Duodenal mucosa (tissue), 2 donors: ENCODE data around the gene OR4C45.
"Not testable (repeated sequence)": the region's sequence is repeated elsewhere in the genome, so short reads cannot be mapped to it uniquely, and the experiment has no call there.

Experiments used
- H3K27ac ChIP-seq: one replicate; pipeline ENCODE4 v1.7.0; 2013; ENCODE audit warnings: low read depth, low read length
- H3K27me3 ChIP-seq, 2 donors: one replicate each; pipeline ENCODE4 v1.7.0; 2013; ENCODE audit warnings: low read length in 2 of 2, control low read depth in 1 of 2; ENCODE audit not compliant: insufficient read depth in 2 of 2, control insufficient read depth in 1 of 2
- H3K36me3 ChIP-seq, 2 donors: one replicate each; pipeline ENCODE4 v1.7.0; 2013; ENCODE audit warnings: low read length in 2 of 2, control low read depth in 1 of 2; ENCODE audit not compliant: insufficient read depth in 2 of 2, control insufficient read depth in 1 of 2
- H3K4me1 ChIP-seq, 2 donors: one replicate each; pipeline ENCODE4 v1.7.0; 2013; ENCODE audit warnings: low read length in 2 of 2, control low read depth in 1 of 2; ENCODE audit not compliant: insufficient read depth in 2 of 2, control insufficient read depth in 1 of 2
- H3K4me3 ChIP-seq, 2 donors: one replicate each; pipeline ENCODE4 v1.7.0; 2013; ENCODE audit warnings: low read length in 2 of 2, low read depth in 1 of 2
- H3K9ac ChIP-seq, 2 donors: one replicate each; pipeline ENCODE4 v1.7.0; 2013; ENCODE audit warnings: low read length in 2 of 2, low read depth in 1 of 2
- H3K9me3 ChIP-seq, 2 donors: one replicate each; pipeline ENCODE4 v1.7.0; 2013; ENCODE audit warnings: low read length in 2 of 2, control low read depth in 1 of 2; ENCODE audit not compliant: control insufficient read depth in 1 of 2

The OR4C45 gene

DNA sequence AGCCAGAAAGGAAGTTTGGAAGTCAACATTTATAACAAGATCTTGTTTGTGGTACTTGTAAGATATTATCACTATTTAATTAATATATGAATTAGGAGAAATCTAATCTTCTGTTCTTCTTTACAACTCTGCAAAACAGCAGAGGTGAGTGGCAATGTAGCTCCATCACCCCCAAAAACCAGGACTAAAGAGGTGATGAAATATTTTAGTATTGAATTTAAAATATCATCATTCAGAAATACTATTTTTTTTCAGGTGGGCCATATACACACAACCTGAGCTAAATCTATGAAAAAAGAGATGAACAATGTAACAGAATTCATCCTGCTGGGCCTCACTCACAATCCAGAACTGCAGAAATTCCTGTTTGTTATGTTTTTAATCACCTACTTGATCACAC lies at the start of gene OR4C45:
OR4C45 (plus strand) TSS at position 301 of the 400 bp plus-strand sequence.
- Histone ChIP-seq H3K27me3 (no peaks in the 10 kb centered on the region), H3K4me1 (no peaks in the 10 kb centered on the region), H3K36me3 (no peaks in the 10 kb centered on the region)

DNA sequence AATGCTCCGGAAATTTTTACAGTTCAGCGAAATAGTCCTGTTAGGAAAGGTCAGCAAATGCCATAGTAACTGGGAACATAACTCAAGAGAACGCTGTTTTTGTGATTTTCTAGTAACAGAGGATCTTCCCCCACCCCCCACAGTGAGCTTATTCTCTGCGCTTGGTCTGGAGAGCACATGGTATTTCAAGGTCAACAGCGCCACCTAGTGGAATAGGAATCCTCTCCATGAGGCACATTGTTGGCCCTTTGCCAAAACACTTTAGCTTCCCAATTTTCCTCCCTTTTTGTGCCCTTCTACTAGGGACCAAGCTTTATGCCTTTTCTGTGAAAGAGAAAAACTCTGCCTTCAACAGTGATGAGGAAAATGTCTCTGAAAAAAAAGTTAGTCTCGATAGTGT lies 37.1 kb upstream of the OR4C45 start:
- Histone ChIP-seq H3K36me3 (no peaks in the 10 kb centered on the region), H3K4me1 (no peaks in the 10 kb centered on the region), H3K27ac (no peak overlapping the region), H3K9ac (no peak overlapping the region), H3K9me3 (peaks cover 5 to 15% of the 10 kb centered on the region in 2 donors), H3K27me3 (no peaks in the 10 kb centered on the region), H3K4me3 (no peak overlapping the region)

More for the DNA sequence above, at the start of gene OR4C45:
- Histone ChIP-seq H3K27ac (no peak within 1 kb of the TSS), H3K9ac (no peak within 1 kb of the TSS), H3K4me3 (no peak within 1 kb of the TSS), H3K9me3 (peaks cover 13 to 14% of the 10 kb centered on the region in 2 donors)

DNA sequence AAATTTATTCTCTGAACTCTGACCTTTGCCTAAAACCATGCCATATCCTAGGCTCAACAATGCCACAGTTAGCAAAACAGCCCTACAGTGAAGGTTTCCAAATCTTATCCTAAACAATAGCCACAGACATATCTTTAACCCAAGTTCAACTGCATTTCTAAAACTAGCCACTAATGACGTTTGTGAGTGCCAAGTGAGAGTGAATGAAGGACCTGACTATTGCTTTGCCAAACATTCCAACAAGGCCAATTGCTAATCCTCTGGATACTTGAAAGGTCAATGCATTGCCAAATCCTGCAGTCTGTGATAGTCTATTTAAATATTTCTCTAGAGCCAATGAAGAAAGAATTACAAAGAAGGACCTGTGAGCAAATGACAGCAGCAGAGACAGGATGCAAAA lies 2.5 kb upstream of the OR4C45 start:
- H3K36me3 ChIP-seq: no peaks in the 10 kb centered on the region
- H3K9me3 ChIP-seq: peaks cover 14 to 19% of the 10 kb centered on the region in 2 donors
- H3K4me3 ChIP-seq: no peak overlapping the region
- no peaks in the 10 kb centered on the region for H3K27me3 ChIP-seq
- H3K4me1 ChIP-seq: no peaks in the 10 kb centered on the region
- no peak overlapping the region for H3K27ac ChIP-seq
- H3K9ac ChIP-seq: no peak overlapping the region

DNA sequence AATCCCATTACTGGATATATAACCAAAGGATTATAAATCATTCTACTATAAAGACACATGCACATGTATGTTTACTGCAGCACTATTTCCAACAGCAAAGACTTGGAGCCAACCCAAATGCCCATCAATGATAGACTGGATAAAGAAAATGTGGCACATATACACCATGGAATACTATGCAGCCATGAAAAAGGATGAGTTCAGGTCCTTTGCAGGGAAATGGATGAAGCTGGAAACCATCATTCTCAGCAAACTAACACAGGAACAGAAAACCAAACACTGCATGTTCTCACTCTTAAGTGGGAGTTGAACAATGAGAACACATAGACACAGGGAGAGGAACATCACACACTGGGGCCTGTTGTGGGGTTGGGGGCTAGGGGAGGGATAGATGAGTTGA lies 3.6 kb downstream of the OR4C45 start:
- not testable (repeated sequence) for H3K27ac ChIP-seq, H3K27me3 ChIP-seq, H3K9me3 ChIP-seq, H3K9ac ChIP-seq, H3K4me3 ChIP-seq, H3K4me1 ChIP-seq, H3K36me3 ChIP-seq

DNA sequence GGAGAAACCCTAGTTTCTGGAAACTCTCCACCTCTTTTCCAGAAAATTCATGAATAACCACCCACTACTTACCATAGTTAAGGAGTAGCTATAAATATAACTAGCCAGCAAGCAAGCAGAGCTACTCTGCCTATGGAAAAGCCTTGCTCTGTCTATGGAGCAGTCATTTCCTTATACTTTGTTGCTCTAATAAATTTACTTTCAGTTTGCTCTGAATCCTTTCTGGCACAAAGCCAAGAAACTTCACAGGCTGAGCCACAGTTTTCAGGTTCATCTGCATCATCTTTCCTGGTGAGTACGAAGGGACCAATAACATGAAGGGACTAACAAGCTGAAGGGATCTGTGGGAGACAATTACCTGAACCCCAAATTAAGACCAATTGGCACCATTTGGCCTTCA lies 4.6 kb downstream of the OR4C45 start:
- Histone ChIP-seq H3K27ac (no peak overlapping the region), H3K9ac (no peak overlapping the region), H3K27me3 (no peaks in the 10 kb centered on the region)

DNA sequence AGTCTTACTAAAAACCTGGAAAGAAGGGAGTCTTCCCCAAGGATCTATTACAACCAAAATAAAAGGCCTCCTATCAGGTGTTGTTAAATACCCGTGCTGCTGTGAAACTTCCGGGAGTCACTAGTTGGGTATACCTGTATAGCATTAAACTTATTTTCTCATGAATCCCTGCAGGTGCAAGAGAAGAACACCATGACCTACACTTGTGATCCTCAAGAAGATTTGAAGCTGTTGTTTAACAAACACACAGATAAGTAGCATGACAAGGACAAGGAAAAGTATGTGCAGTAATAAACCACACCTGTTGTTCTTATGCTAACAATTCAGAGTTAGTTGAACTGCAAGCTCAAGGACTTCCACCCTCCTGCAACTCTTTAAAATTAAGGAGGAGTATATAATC lies 12.0 kb downstream of the OR4C45 start:
- Histone ChIP-seq H3K4me3 (no peak overlapping the region), H3K36me3 (no peaks in the 10 kb centered on the region)

More for the DNA sequence above, 4.6 kb downstream of the OR4C45 start:
- Histone ChIP-seq H3K4me3 (no peak overlapping the region), H3K4me1 (no peaks in the 10 kb centered on the region), H3K9me3 (peaks cover 0 to 7% of the 10 kb centered on the region in 2 donors), H3K36me3 (no peaks in the 10 kb centered on the region)

DNA sequence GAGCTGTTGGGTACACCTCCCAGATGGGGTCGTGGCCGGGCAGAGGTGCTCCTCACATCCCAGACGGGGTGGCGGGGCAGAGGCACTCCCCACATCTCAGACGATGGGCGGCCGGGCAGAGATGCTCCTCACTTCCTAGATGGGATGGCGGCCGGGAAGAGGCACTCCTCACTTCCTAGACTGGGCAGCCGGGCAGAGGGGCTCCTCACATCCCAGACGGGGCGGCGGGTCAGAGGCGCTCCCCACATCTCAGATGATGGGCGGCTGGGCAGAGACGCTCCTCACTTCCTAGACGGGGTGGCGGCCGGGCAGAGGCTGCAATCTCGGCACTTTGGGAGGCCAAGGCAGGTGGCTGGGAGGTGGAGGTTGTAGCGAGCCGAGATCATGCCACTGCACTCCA lies 30.4 kb downstream of the OR4C45 start:
- H3K9ac ChIP-seq, H3K27me3 ChIP-seq, H3K27ac ChIP-seq, H3K4me3 ChIP-seq, H3K9me3 ChIP-seq, H3K36me3 ChIP-seq, H3K4me1 ChIP-seq: not testable (repeated sequence)

More for the DNA sequence above, 12.0 kb downstream of the OR4C45 start:
- Histone ChIP-seq H3K9ac (no peak overlapping the region), H3K4me1 (no peaks in the 10 kb centered on the region), H3K27me3 (no peaks in the 10 kb centered on the region), H3K9me3 (peaks cover 0 to 6% of the 10 kb centered on the region in 2 donors), H3K27ac (no peak overlapping the region)

DNA sequence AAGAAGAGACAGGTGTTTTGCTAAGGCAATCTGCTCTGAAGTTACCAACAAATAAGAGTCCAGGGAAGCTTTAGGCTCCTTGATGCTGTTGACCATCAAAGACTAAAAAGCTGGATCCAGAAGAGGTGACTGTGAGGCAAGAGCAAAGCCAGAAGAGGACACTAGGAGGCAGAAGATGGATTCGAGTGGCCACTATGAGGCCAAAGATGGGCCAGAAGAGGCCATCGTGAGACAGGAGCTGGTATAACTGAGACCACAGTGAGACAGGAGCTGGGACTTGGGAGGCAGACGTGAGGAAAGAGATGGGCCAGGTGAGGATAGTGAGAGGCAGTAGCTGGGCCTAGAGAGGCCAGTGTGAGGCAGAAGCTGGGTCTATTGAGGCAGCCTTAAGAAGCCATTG lies 37.7 kb downstream of the OR4C45 start:
- Histone ChIP-seq H3K9me3 (peaks cover 5 to 26% of the 10 kb centered on the region in 2 donors), H3K36me3 (no peaks in the 10 kb centered on the region), H3K27me3 (no peaks in the 10 kb centered on the region), H3K27ac (no peak overlapping the region), H3K9ac (no peak overlapping the region), H3K4me1 (no peaks in the 10 kb centered on the region), H3K4me3 (no peak overlapping the region)

DNA sequence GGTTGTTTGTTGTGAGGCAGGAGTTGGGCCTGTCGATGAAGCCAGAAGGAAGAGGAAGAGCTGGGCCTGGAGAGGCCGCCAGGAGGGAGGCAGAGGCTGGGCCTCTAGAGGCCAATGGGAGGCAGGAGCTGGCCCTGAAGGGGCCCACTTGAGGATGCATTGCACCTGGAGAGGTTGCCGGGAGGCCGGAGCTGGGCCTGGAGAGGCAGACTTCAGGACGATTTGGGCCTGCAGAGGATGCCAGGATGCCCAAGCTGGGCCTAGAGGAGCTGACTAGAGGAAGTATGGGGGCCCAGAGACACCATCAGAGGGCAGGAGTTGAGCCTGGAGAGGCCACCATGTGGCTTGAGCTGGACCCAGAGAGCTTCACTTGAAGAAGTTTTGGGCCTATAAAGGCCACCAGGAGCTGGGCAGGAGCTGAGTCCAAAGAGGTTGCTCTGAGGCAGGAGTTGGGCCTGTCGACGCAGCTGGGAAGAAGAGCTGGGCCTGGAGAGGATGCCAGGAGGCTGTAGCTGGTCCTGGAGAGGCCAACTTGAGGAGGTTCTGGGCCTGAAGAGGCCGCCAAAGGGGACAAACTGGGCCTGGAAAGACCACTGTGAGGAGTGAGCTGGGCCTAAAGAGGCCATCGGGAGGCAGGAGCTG lies 39.0 kb downstream of the OR4C45 start:
- Histone ChIP-seq H3K9ac (no peak overlapping the region), H3K9me3 (peaks cover 11 to 38% of the 10 kb centered on the region in 2 donors)

DNA sequence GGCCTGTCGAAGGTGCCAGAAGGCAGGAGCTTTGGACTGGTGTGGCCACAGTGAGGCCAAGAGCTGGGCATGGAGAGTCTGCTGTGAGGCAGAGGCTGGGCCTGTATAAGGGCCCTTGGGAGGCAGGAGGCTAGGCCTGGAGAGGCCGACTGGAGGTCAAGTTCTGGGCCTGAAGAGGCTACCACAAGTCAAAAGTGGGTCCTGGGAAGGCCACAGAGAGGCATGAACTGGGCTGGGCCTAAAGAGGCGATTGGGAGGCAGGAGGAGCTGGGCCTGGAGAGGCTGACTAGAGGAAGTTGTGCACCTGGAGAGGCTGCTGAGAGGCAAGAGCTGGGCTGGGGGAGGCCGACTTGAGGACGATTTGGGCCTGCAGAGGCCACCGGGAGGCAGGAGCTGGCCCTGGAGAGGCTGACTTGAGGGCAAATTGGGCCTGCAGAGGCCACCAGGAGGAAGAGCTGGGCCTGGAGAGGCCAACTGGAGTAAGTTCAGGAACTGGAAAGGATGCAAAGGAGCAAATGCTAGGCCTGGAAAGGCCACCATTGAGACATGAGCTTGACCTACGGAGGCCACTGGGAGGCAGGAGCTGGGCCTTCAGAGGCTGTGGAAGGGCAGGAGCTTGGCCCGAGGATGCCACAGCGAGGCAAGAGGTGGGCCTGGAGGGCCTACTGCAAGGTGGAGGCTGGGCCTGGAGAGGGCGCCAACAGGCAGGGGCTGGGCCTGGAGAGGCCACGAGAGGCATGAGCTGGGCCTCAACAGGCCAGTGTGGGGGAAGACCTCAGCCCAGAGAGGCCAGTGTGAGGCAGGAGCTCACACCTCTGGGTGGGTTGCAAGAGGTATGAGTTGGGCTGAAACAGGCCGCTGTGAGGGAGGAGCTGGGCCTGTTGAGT lies 39.8 kb downstream of the OR4C45 start:
- no peaks in the 10 kb centered on the region for H3K27me3 ChIP-seq
- H3K4me1 ChIP-seq: no peaks in the 10 kb centered on the region
- no peak overlapping the region for H3K4me3 ChIP-seq
- peaks cover 11 to 43% of the 10 kb centered on the region in 2 donors for H3K9me3 ChIP-seq
- H3K36me3 ChIP-seq: no peaks in the 10 kb centered on the region
- H3K27ac ChIP-seq: no peak overlapping the region
- no peak overlapping the region for H3K9ac ChIP-seq

More for the DNA sequence above, 39.0 kb downstream of the OR4C45 start:
- no peak overlapping the region for H3K27ac ChIP-seq
- H3K4me1 ChIP-seq: no peaks in the 10 kb centered on the region
- no peaks in the 10 kb centered on the region for H3K27me3 ChIP-seq
- H3K4me3 ChIP-seq: no peak overlapping the region
- H3K36me3 ChIP-seq: no peaks in the 10 kb centered on the region
